Right lobe of liver (tissue), 4 donors: Measurements from ENCODE around the gene MBOAT7.

Experiments
- CTCF ChIP-seq, 4 donors: fragments of 200-600 bp in 3 of 4; fragments of 450-650 bp in 1 of 4; IDR thresholded peaks; one replicate each; pipeline versions ENCODE4 v1.5.1 to v1.8.0; 2016 to 2022; ENCODE audit warnings: antibody characterized with exemption in 4 of 4, mild to moderate bottlenecking in 2 of 4
- POLR2A ChIP-seq: fragments of 450-650 bp; IDR thresholded peaks from one replicate; pipeline ENCODE4 v1.6.1; 2017; ENCODE audit warnings: antibody characterized with exemption, mild to moderate bottlenecking
- donor health status: DM: no; HTN: no; CAD: no.
- donor health status: DM: no; HTN: no; CAD: no.
- donor health status: DM: no; HTN: yes; CAD: no.

GRCh38 chr19:54149021-54149812 lies 40.2 kb downstream of the MBOAT7 start:
- no peak for TF ChIP-seq CTCF (IDR thresholded peaks at IDR 0.05)
- TF ChIP-seq POLR2A = no peak
